IPS DF 6.9 (cell line): ENCODE data around the gene C10orf90.
A peak's percentile ranks its signal among the peaks of the same experiment; 100 is the strongest.

Source experiments
- DNase-seq: peaks from one replicate; pipeline ENCODE4 v3.0.0-alpha.2; 2013; ENCODE audit warnings: low read depth, low spot score
- H3K27ac ChIP-seq: one replicate; pipeline ENCODE4 v1.5.1; 2013; ENCODE audit warnings: low read length, control low read depth
- H3K27me3 ChIP-seq: 2 replicates; pipeline ENCODE4 v1.6.1; 2013; ENCODE audit warnings: mild to moderate bottlenecking, low read length; ENCODE audit not compliant: control insufficient read depth, insufficient read depth
- H3K36me3 ChIP-seq: 2 replicates; pipeline ENCODE4 v1.6.1; 2013; ENCODE audit warnings: low read length; ENCODE audit not compliant: control insufficient read depth, insufficient read depth
- H3K4me1 ChIP-seq: 2 replicates; pipeline ENCODE4 v1.6.1; 2013; ENCODE audit warnings: low read length; ENCODE audit not compliant: control insufficient read depth, insufficient read depth
- H3K4me3 ChIP-seq: 2 replicates; pipeline ENCODE4 v1.5.1; 2013; ENCODE audit warnings: mild to moderate bottlenecking, low read length
- H3K9me3 ChIP-seq: 2 replicates; pipeline ENCODE4 v1.6.1; 2013; ENCODE audit warnings: low read length, inconsistent platforms; ENCODE audit not compliant: control insufficient read depth, insufficient read depth
- WGBS: extraction: QIAGEN DNeasy Blood & Tissue Kit; methylation state at CpG from one replicate; pipeline ENCODE4 v1.1.7; 2013; ENCODE audit warnings: mixed read lengths, missing lambda C conversion rate; ENCODE audit not compliant: insufficient read length, insufficient coverage; 5-methylcytosine and 5-hydroxymethylcytosine counted together

C10orf90 gene

DNA sequence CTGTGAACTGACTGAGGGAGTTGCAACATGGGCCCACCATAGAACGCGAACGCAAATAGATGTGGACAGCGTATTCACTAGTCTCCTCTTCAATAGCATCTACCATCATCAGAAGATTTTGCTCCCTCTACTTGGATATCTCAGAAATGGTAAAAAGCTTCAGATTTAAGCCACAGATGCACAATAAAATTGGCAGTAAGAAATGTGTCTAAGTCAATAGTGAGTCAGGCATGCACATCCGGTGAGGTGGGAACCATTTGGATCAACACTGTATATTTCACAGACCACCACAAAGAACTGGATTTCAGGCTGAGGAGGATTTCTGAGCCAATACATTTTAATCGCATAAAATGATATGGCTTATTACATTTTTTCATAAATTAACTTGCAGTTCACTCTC lies 170.7 kb downstream of the C10orf90 start:
- DNase-seq: no peak
- no peaks in the 10 kb centered on the region for H3K27me3 ChIP-seq
- H3K9me3 ChIP-seq: no peaks in the 10 kb centered on the region
- H3K4me1 ChIP-seq: no peaks in the 10 kb centered on the region
- WGBS: no CpG with 5 or more reads among the region's 6 CpGs
- H3K4me3 ChIP-seq: no peak overlapping the region
- no peak overlapping the region for H3K27ac ChIP-seq
- H3K36me3 ChIP-seq: no peaks in the 10 kb centered on the region

DNA sequence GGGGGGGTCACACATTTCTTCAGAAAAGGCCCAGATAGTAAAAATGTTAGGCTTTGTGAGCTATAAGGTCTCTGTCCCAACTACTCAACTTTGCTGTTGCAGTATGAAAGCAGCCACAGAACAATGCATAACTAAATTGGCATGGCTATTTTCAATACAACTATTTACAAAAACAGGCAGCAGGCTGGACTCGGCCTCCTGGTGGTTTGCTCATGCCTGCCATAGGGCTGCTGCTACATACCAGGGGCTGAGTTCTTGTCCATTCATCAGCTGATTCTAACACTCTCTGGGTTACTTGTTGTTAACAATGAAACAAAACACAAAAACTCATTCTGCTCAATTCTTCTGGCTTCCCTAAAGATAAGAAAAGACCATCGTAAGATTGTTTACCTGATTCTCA lies 172.8 kb downstream of the C10orf90 start:
- Histone ChIP-seq H3K4me3 (no peak overlapping the region), H3K27ac (no peak overlapping the region), H3K27me3 (no peaks in the 10 kb centered on the region), H3K4me1 (no peaks in the 10 kb centered on the region), H3K36me3 (no peaks in the 10 kb centered on the region), H3K9me3 (no peaks in the 10 kb centered on the region)
- no CpG with 5 or more reads among the region's 2 CpGs for WGBS
- DNase-seq: no peak

DNA sequence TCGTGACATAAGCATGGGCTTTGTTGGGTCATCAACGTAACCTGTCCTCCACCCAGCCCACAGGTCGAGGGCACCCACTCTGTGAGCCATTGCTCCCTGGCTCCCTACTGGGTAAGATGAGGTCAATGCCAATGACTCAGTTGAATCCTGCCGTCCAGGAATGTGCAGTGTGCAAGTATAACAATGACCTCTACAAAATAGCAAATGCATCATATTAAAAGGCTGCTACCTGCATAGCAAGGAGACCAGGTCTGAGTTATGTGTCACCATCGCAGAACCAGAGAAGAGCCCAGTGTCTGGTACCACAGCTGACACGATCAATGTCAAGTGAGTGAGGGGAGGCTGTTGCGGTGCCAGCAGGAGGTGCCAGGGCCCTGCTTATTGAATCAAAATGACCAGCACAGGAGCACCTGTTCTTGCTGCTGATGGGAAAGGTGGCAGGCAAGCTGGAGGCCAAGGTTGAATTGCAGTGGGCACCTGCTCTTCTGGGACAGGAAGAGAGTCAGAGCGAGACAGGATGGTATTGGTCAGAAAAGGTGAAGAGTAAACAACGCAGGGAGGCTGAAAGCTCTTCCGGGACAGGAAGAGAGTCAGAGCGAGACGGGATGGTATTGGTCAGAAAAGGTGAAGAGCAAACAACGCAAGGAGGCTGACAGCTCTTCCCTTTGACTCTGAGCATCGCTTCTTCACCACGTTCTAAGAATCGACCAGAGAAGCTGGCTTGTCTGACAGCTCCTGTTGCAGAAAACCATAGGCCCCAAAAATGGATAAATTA lies 173.5 kb downstream of the C10orf90 start:
- no peaks in the 10 kb centered on the region for H3K4me1 ChIP-seq
- no peaks in the 10 kb centered on the region for H3K9me3 ChIP-seq
- no CpG with 5 or more reads among the region's 16 CpGs for WGBS
- no peak overlapping the region for H3K27ac ChIP-seq
- no peaks in the 10 kb centered on the region for H3K36me3 ChIP-seq
- H3K4me3 ChIP-seq: no peak overlapping the region
- H3K27me3 ChIP-seq: no peaks in the 10 kb centered on the region
- no peak for DNase-seq

DNA sequence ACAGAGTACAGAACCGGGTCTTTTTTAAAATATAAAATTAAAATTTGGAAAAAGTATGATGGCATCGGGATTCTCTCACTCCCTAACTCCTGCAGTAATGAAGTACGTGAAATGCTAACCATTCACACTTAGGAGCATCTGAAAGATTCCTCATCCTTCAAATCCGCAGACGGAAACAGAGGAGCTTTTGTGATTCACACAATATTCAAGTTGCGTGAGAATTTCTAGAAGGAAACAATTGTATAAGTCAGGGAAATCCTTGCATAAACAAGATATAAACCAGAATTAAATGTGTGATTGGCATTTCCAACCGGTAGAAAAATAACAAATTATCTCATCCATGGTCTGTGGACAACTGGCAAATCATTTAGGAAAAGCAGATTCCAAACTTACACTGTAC lies 179.0 kb downstream of the C10orf90 start:
- H3K36me3 ChIP-seq: no peaks in the 10 kb centered on the region
- DNase-seq: no peak
- no CpG with 5 or more reads among the region's 7 CpGs for WGBS

DNA sequence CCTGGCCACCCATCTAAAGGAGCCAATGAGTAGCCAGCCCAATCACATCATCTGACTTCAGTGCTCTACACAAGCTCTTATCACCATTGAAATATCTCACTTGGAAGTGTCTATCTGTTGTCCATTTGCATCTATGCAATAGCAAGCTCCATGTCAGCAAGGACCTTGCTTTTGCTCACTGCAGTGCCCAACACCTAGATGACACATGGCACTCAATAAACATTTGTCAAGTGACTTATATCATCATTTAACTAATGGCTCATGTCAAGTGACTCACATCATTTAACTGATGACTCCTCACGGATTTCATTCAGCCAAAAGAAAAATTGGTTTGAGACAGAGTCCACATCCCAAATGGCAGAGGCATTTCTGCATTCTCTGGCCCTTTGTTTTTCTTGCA lies 189.3 kb downstream of the C10orf90 start:
- no peaks in the 10 kb centered on the region for H3K4me1 ChIP-seq
- no peak for DNase-seq
- no peaks in the 10 kb centered on the region for H3K9me3 ChIP-seq
- H3K36me3 ChIP-seq: no peaks in the 10 kb centered on the region
- no peaks in the 10 kb centered on the region for H3K27me3 ChIP-seq
- WGBS: no CpG with 5 or more reads among the region's 1 CpG
- H3K4me3 ChIP-seq: no peak overlapping the region
- no peak overlapping the region for H3K27ac ChIP-seq

More for the DNA sequence above, 179.0 kb downstream of the C10orf90 start:
- H3K4me3 ChIP-seq: no peak overlapping the region
- H3K4me1 ChIP-seq: no peaks in the 10 kb centered on the region
- no peak overlapping the region for H3K27ac ChIP-seq
- no peaks in the 10 kb centered on the region for H3K27me3 ChIP-seq
- H3K9me3 ChIP-seq: no peaks in the 10 kb centered on the region

DNA sequence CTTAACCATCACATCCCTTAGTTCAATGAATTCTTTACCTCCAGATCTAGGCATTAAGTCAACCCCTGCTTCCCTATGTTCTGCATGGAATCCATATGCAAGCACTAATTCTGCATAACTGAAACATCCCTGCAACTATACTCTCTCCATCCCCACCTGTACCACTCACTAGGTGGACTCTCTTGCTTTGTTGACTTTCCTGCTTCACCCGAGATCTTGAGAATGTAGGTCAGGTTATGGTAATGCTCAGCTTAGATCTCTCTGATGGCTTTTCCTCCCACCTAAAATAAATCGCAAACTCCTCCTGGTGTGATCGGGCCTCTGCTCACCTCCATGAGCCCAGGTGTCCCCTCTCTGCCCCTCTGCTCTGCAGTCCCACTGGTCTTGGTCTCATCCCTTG lies 189.8 kb downstream of the C10orf90 start:
- Histone ChIP-seq H3K27me3 (no peaks in the 10 kb centered on the region), H3K4me3 (no peak overlapping the region), H3K9me3 (no peaks in the 10 kb centered on the region), H3K27ac (no peak overlapping the region), H3K36me3 (no peaks in the 10 kb centered on the region), H3K4me1 (no peaks in the 10 kb centered on the region)
- no peak for DNase-seq
- WGBS: no CpG with 5 or more reads among the region's 3 CpGs

DNA sequence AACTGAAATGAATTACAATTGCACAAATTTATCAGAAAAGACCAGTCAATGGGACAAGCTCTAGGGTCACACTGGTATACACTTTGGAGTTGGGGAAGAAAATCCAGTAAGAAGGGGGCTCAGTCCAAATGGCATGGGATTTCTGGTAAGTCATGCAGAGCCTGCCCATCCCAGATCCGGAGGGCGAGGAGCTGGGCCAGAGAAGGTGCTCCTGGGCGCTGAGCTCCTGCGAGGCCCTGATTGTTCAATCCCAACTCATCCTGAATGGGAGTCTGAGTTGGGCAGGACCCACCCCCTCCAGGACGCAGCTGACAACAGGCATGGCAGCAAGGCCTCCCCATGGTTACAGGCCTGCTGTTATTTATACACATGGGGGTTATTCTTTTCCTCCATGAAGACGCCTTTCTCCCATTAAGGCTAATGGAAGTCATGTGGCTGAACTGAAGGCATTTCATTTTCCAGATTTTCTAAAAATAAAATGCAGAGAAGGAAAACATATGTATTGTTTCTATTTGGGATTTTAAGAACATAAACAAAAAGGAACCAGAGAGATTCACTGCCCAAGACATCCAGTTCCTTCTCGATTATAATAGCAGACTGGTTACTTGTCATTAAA lies 191.1 kb downstream of the C10orf90 start:
- DNase-seq: no peak
- H3K27ac ChIP-seq: no peak overlapping the region
- H3K27me3 ChIP-seq: no peaks in the 10 kb centered on the region
- WGBS: no CpG with 5 or more reads among the region's 7 CpGs
- H3K4me1 ChIP-seq: no peaks in the 10 kb centered on the region
- no peaks in the 10 kb centered on the region for H3K9me3 ChIP-seq
- H3K36me3 ChIP-seq: no peaks in the 10 kb centered on the region
- H3K4me3 ChIP-seq: no peak overlapping the region

DNA sequence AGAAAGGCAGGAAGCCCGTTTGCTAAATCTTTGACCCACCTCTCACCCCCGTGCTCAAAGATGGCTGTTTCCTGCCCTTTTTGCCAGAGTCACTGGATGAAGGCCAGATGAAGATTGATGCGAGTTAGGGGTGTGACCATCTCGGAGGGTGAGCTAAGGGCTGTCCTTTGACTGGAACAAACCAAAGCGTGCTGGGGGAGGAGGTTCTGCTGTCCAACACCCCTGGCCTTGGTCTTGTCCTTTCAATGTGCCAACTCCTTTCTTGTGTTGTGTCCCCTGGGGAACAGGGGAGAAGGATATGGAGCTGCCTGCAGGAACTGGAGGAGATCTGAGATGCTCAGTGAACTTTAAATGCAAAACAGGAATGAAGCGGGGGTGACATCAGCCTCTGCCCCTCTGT lies 191.9 kb downstream of the C10orf90 start:
- no CpG with 5 or more reads among the region's 6 CpGs for WGBS

DNA sequence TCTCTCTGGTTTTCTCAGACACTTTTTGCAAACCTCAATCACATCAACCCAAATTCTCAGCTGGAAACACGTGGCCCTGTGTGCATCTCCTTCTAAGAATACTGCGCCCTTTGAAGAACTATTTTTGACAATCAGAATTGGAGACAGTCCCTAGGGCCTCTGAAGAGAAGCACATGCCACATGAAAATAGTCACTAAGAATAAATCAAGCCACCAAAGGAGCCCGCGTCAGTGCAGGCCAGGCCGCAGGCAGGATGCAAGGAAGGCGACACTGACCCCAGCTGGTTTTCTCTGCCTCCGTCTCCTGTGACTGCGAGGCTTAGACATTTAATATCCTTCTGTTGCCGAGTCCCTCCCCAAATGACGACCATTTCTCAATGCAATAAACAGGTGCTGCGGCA lies 194.2 kb downstream of the C10orf90 start:
- H3K36me3 ChIP-seq: no peaks in the 10 kb centered on the region
- peak; percentile 7 for DNase-seq

More for the DNA sequence above, 191.9 kb downstream of the C10orf90 start:
- Histone ChIP-seq H3K4me1 (no peaks in the 10 kb centered on the region), H3K4me3 (no peak overlapping the region), H3K9me3 (no peaks in the 10 kb centered on the region), H3K36me3 (no peaks in the 10 kb centered on the region), H3K27me3 (no peaks in the 10 kb centered on the region), H3K27ac (no peak overlapping the region)
- no peak for DNase-seq

DNA sequence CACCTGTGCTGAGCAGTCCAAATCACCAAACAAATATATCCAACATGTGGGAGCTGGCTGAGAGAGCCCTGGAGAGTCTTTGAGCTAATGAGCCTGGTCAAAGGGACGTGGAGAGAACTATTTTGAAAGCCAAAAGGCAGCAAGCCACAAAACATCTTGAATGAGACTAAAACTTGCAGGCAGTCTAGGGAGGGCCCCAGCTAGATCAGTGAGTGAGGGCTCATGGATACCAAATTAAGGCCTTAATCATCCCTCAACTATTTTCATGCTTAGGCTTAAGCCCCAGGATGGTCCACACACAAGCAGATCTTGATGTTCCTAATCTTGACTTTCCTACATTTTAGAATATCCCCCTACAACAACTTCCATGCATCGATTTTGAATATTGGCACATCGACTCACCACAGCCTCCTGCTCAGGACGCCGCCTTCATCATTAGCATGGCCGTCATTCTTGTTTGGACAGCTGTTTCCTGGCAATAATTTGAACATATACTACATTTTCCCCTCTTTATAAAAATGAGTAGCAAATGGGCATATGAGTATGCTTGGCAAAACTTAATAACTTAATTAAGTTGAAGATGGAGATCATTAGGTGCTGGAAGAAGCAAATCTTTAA lies 195.3 kb downstream of the C10orf90 start:
- no CpG with 5 or more reads among the region's 6 CpGs for WGBS

More for the DNA sequence above, 194.2 kb downstream of the C10orf90 start:
- H3K4me1 ChIP-seq: no peaks in the 10 kb centered on the region
- H3K27me3 ChIP-seq: no peaks in the 10 kb centered on the region
- WGBS: no CpG with 5 or more reads among the region's 11 CpGs
- no peak overlapping the region for H3K27ac ChIP-seq
- H3K4me3 ChIP-seq: no peak overlapping the region
- no peaks in the 10 kb centered on the region for H3K9me3 ChIP-seq

More for the DNA sequence above, 195.3 kb downstream of the C10orf90 start:
- Histone ChIP-seq H3K27ac (no peak overlapping the region), H3K4me1 (no peaks in the 10 kb centered on the region), H3K4me3 (no peak overlapping the region), H3K36me3 (no peaks in the 10 kb centered on the region), H3K9me3 (no peaks in the 10 kb centered on the region), H3K27me3 (no peaks in the 10 kb centered on the region)
- DNase-seq: no peak
